Measurements from ENCODE around the gene MYO15B.

MYO15B gene
- 9.4 to 104 (median 38.8) reads per million in 17 experiments for total RNA-seq

DNA sequence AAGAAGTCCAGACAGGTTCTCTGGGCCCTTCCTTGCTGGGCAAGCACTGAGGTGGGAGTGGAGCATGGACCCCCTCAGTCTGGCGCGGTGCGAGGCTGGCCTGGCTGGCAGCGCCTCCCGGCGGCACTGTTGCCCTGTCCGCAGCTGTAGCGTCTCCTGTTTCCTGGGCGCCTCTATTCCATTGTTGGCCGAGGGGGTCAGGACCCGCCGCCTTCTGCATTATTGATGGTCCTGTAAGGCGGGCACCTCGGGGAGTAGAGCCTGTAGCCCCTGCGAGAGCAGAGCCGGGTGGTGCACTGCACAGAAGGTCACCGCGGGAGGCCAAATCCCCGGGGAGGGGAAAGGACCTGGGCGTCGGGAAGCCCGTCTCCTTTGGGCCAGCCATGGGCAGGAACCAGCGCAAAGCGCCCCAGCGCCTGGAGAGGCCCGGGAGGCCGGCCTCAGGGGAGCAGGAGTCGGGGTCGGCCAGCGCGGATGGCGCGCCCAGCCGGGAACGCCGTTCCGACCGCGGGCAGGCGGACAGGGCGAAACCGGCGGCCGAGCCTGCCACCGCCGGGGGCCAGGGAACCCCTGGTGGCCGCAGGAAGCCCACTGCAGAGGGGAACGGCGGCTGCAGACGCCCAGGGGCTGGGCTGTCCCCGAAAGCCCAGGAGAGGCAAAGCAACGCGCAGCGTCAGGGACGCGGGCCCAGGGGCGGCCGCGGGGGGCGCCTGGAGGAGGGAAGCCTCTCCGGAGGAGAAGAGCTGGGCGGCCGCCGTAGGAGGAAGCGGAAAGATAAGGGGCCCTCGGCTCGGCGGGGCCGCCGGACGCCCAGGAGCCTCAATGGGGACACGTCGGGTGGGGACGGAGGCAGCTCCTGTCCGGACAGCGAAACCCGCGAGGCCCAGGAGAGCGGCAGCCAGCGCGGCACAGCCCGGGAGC lies at the start of gene MYO15B:
Gene MYO15B, plus strand, starts transcription at position 126 of the 921 bp plus-strand sequence. Its CDS starts 258 bp downstream, at position 384.
- peak; percentile 70 to 89 (median 78) for DNase-seq

DNA sequence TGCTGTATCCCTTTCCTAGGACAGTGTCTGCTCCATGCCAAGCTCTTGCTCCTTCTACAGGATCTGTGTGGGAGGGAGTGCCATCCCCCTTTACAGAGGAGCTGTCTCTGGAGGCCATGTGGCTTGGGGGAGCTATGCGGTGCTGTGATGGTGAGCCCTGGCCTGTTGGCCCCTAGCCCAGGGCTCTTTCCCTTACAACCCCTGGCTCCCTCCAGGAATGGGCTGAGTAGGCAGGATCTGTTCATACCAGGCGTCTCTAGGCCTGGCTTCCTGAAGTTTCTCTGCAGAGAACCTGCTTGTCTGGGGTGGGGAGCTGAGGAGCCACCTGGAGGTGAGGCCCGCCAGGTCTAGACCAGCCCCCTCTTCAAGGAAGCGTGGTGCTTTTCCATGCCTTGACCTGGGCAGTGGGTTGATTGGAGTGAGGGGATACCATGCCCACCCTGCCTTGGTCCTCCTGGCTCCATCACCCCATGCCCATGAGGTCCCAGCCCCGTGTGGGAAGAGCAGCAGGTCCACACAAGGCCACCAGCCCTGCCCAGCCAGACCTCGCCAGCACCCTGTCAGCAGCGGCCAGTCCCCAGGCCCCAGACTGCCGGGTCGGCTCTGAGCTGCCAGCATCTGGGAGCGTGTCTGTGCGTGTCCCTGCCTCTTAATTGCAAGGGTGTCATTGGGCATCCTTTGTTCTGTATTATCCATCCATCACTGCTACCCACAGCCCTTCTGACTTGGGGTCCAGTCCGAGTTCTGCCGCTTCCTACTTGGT lies 47.5 kb upstream of the MYO15B start:
- DNase-seq, result no peak

DNA sequence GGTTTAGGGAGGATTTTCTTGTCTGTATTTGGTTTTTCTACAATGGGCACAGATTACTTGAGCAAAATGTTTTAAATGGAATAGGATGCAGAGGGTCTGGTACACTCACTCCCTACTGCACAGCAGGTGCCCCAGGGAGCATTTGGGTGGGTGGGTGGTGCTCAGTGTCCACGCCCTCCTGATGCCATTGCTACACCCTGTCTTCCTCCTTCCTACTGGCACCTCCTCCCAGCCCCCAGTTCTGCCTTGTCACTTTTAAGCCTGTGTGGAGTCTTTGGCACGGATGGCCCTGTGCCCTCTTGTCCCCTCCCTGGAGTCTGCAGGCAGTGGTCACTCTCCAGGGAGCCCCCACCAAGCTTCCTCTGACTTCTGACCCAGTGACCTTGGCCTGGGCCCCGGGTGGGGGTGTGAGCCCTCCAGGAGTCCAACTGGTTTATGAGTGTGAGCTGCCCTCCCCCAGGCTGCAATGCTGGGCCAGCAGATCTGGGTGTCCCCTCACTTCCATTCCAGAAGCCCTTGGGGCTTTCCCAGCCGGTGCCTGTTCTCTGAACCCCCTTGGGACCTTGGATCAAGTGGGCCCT lies 46.6 kb upstream of the MYO15B start:
- DNase-seq, result peak in 3 of 4 experiments; percentile 24 to 41 (median 33)

DNA sequence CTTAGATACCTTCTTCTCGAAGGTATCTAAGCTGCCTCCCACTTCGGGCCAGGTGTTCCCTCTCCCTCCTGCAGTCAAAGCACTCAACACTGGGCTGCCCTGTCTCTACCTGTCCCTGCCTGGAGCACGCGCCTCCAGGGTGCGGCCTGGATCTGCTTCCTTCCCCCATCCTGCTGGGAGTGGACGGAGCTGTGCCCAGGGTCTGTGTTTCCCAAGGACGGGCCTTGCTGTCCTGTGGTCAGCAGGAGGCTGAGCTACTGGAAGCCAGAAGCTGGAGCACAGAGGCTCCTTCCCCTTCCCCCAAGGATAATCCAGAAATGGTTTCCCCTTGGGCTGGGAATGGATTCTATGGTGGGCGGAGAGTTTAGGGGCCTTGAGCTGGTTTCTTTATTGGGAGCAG lies 45.4 kb upstream of the MYO15B start:
- DNase-seq, result no peak

DNA sequence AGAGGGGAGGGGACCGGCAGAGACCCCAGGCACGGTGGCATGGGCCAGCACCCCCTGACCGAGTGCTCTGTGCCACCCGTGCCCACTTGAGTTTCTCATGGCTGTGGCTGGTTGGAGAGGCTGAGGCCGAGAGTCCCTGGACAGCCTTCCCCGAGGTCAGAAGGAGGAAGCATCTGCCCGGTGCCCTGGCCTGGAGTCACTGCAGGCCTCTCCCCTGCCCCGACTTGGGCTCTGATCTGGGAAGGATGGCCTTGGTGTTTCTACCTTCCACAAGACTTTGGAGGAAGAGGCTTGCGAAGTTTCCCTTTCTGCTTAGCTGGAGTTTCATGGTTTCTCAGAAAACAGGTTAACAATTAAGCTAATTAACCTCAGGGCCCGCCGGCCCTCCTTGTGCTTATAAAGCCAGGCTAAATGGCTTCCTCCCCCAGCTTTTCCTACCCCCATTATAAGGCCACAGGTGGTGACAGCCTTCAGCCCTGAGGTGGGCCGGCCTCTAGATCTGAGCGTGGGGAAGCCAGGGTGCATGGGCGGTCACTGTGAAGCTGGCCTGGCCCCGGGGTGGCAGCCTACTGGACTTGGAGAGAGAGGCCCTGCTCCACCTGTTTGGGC lies 44.8 kb upstream of the MYO15B start:
- no peak for DNase-seq

DNA sequence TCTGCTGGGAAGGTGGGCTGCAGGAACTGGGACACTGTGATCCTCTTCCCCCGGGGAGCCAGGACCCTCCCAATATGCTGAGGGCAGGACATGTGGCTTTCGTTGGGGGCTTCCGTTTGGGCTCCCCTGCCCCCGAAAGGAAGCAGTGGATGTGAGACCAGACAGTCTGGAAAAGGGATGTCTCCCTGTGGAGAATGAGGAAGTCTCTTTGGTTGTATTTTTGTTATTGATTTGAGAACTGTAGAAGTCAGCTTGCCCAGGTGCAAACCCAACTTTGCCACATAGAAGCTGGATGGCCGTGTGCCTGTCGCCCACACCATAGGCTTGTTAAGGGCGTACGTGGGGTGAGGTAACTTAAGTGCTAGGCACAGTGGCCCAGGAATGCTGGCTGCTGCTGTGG lies 43.4 kb upstream of the MYO15B start:
- peak in 1 of 4 experiments; percentile 19 for DNase-seq

DNA sequence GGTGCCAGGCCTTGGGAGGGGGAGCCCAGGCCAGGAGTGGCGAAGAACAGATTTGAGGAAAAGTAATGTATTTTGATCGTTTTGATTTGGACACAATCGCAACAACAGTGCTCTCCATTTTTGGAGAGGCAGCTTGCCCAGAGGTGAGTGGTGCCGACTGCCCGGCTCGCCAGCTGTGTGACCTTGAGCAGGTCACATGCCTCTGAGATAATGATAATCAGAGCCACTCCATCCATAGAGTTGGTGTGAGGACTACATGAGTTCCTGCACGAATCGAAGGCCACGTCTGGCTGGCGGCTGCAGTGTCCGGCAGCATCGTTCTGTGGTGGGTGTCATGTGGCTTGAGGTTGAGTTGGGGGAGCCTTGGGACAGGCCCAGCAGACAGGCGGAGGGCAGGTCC lies 41.4 kb upstream of the MYO15B start:
- DNase-seq, result no peak

DNA sequence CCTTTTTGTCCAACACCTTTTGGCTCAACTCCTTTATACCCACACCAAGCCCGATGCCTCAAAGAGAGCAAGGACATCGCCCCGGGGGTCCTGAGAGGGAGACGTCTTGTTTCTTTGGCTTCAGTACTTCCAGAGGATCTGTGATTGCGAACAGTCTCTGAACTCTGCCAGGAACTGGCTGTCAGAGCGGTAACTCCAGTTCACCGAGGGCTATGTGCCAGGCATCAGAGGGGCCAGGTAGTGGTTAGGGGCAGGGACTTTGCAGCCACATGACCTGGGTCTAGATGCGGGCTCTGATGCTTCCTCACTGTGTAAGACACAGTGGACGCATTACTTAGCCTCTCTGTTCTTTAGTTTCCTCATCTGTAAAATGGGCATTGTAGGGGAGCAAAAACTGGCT lies 40.5 kb upstream of the MYO15B start:
- no peak for DNase-seq

DNA sequence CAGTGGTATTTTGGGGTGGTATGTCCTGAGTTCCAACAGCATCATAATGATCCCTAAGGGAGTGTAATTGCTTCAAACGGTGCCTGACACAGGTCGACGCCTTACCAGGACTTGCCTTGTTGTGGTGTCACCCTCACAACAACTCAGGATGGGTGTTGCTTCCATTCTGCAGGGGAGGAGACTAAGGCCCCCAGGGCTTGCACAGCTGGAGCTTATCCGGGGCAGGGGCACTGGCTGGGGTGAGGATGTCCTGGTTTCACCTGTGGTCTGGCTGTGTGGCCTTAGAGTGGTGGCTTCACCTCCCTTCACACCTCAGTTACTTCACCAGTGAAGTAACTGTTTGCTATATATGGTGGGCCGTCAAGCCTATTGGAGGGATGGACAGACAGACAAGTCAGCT lies 38.8 kb upstream of the MYO15B start:
- no peak for DNase-seq

DNA sequence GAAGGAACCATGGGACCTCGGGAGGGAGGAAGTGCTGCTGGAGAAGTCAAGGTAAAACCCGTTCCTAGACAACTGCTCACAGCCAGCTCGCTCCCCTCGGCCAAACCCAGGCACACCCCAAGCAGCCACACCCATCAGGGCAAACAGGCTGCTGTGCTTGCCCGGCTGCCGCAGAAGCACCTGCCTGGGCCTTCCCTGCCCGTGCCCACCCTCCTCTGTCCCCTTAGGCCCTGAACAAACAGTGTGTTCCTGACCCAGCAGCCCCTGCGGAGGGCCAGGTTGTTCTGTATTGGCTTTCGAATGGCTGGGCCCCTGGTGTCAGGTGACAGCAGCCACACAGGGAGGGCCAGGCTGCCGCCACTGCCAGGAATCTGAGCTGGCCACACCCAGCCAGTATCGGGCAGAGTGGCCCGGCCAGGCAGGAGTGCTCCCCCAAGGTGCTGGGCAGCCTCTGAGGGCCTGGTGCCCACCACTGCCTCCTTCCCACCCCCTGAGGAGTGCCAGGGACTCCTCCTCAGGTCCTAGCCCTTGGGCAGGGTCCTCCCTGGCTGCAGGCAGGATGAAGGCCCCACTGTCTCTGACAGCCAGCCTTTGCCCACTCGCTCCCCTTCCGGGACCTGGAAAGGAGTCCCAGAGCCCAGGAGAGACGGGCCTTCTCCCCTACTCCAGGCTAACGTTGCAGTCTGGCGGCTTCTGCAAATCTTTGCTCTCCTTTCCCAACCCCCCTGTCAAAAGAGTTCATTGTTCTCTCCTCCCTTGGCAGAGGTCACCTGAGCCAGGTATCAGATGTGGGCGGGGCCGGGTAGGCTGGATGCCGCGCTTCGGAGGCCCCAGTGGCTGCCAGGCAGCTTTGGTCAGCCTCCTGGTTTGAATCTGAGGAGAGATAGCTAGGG lies 38.1 kb upstream of the MYO15B start:
- DNase-seq, result no peak

DNA sequence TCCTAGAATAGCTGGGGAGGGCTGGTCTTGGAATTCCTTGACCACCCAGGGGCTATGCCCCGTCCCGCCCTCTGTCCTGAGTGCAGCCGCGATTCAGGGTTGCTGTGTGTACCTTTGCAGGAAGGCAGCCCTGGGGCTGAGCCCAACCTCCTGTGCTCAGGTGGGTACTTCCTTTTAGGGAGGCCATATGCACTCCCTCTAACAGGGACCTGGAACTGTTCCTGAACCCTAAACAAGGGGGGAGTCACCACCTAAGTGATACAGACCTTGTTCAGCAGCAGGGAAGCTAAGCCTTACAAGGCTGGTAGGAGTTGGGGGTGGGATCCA lies 37.5 kb upstream of the MYO15B start:
- DNase-seq, result no peak

DNA sequence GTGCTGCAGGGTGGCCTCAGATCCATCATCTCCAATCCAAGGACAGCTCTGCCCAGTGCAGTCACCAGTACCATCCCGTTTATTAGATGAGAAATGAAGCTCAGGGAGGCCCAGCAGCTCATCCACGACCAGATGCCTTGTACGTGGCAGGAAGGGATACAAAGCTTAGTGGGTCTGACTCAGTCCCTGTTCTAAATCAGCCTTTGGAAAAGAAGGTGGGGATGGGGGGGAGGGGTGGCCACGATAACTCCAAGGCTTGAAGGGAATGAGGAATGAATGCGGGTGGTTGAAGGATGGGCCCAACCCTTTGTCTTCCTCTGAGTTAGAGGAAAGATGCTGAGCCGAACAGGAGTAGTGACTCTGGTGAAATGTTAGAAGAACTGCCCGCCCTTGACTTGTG lies 36.3 kb upstream of the MYO15B start:
- no peak for DNase-seq

DNA sequence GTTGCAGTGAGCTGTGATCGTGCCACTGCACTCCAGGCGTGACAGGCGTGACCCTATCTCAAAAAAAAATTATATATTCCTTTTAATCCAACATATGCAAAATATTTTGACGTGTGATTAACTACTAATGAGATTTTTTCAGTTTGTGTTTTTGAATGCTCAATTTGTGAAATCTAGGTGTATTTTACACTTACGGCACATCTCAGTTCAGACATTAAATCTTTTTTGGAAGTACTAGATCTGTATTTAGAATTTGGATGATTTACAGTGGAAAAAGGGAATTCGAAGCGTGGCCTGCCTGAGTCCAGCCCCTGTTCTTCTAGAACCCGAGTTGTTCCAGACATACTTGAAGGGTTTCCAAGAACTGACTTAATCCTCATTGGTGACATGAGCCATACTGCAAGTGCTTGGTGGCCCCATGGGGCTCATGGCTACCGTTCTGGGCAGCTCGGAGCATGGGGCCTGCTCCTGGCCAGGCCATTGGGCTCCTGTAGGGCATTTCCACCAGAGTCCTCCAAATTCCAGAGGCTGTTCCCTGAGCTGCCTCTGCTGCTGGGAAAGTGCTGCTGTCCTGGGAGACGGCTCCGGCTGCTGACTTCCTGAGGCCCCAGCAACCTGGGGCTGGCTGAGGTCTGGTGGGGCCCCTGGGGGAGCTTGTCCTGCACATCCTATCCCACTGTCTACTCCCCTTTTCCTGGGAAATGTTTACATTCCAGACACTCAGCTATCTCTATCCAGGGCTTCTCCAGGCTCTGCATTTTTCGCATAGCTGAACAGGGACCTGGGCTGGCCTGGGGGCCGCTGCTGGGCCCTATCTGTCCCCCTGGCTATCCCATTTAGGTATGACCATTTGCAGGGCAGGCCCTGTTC lies 34.9 kb upstream of the MYO15B start:
- DNase-seq, result no peak

DNA sequence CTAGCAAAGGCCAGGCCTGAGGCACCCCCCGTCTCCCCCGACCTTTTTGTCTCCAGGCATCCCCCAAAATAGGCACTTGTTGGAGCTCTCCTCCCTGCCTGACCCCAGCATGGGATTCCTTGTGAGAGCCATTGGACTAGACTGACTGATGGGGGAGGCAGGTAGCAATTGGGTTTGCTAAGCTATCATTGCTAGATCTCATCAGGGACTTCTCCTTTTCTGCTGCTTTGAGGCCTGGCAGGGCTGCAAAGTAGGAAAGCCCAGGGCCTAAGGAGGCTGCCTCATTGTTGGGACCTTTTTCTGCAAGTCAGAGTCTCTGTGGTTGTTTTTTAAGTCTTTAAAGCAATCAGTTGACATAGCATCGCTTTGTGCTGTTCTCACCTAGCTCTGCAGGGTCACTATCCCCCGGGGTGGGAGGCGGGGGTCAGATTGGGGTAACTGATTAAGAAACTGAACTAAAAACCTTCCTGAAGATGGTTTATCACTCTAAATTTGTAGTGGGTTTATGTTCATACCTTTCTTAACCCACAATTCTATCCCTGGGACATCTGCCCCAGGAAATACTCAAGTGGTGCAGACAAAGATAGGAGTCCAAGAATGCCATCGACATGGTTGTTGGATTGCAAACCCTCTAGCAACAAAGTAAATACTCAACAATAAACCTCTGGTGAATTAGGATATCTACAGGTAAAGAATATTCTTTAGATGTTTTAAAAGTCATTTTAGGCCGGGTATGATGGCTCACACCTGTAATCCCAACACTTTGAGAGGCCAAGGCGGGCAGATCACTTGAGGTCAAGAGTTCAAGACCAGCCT lies 34.1 kb upstream of the MYO15B start:
- DNase-seq, result no peak

DNA sequence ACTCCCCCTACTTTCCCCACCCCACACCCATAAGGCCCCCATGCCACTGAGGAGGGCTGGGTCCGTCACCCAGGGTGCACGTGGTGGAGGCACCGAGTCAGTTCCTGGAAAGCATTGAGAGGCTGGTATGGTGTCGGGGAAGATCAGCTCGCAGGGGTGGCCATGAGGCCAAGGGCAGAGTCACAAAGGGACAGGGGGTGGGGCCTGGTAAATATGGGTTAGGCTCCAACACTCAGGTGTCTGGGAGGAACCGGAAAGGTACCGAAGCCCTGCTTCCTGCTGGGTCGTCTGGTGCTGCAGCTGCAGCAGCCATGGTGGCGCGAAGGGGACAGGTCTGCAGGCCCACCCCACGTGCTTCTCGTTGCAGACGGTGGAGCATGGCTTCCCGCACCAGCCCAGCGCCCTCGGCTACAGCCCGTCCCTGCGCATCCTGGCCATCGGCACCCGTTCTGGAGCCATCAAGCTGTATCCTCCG lies 31.9 kb upstream of the MYO15B start:
- no peak for DNase-seq

DNA sequence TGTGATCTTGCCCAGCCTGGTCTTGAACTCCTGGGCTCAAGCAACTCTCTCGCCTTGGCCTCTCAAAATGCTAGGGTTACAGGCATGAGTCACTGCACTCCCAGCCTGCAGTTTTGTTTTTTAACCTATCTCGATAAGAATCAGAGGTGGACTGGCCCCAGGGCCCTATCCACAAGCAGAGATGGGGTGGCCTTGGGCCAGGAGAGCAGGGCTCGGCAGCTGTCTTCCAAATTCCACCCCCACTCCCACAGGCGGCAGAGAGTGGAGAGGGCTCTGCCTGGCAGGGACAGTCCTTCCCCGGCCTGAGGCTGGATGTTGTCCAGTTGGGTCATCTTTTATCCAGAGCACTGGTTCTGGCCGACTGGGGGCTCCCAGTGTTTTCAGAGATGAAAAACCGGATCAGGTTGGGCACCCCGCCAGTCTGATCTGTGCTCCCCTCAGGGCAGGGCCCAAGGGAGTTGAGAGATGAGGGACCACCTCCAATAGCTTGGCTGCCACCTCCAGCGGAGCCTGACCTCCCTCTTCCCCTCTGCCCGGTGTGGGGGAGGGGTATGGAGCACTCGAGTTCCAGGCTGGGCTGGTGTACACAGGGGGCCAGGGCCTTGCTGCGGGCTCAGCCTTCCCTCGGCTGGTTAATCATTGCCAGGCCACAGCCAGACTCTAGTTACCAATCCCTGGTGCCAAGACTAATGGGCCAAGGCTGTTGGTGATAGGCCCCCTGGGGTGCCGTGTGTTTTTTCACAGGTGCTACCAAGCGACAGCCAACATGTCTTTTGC lies 30.3 kb upstream of the MYO15B start:
- DNase-seq, result no peak

DNA sequence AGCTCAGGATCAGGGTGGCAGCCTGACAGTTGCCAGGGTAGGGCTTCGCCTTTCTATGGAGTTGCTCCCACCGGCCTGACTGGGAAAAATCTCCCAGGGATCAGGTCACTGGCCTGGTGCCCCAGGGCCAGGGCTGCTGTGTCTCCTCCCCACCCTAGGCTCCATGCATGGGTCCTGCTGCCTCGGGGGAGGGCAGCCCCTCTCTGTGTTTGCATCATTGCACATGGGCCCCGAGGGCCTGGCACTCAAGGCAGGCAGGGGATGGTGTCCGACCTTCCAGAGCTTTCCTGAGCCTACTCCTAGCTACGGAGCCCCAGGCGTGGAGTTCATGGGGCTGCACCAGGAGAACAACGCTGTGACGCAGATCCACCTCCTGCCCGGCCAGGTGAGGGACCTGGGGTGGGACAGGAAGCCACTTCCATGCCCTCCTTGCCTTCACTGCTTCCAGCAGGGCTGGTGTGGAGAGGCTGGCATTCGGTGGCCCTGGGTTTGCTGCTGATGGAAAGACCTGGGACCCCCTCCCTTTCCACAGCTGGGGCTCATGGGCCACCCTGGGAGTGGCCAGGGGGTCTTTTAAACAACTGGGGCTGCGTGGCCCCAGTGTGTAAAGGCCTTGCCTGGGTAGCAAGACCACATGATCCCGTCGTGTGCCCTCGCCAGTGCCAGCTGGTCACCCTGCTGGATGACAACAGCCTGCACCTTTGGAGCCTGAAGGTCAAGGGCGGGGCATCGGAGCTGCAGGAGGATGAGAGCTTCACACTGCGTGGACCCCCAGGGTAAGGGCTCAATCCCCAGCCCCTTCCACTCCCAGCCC lies 29.5 kb upstream of the MYO15B start:
- no peak for DNase-seq
